Measurements from ENCODE around the gene C6orf163.
A peak's percentile ranks its signal among the peaks of the same experiment; 100 is the strongest.

Gene C6orf163

DNA sequence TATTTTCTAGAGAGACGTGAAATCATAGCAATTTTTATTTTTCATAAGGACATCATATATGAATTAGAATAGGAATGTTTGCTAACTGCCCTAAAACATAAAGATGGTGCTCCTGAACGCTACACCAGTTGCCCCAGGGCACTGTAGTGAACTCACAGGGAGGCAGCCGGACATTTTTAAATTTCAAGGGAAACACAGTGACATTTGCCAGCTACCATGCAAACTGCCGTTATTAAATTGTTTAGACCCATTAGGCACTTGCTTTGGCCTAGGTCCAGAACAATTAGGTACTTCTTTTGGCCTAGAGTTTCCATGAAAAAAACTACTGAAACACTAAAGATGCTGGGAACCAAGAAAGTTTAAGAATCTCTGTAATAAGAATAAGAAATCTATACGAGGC is 38.2 kb downstream of the C6orf163 start:
- TF ChIP-seq, protein P1, sequence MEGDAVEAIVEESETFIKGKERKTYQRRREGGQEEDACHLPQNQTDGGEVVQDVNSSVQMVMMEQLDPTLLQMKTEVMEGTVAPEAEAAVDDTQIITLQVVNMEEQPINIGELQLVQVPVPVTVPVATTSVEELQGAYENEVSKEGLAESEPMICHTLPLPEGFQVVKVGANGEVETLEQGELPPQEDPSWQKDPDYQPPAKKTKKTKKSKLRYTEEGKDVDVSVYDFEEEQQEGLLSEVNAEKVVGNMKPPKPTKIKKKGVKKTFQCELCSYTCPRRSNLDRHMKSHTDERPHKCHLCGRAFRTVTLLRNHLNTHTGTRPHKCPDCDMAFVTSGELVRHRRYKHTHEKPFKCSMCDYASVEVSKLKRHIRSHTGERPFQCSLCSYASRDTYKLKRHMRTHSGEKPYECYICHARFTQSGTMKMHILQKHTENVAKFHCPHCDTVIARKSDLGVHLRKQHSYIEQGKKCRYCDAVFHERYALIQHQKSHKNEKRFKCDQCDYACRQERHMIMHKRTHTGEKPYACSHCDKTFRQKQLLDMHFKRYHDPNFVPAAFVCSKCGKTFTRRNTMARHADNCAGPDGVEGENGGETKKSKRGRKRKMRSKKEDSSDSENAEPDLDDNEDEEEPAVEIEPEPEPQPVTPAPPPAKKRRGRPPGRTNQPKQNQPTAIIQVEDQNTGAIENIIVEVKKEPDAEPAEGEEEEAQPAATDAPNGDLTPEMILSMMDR (IDR thresholded peaks at IDR 0.05), result no peak

DNA sequence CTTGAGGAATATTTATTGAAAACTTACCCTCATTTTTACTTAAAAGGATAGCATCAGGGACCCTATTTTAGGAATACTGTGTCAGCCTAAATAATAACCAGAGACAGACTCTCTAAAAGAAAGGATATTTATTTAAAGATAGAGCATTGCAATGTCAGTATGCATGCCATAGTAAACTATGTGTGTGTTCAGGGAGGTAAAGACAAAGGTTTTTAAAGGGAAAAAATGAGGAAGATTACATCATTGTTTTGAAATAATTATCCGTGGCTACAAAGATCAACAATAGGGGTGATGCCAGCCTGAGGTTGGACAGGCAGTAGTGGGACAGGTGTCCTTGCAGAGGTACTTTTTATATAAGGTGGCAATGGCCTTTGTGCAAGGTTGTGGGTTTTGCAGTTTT is 39.4 kb downstream of the C6orf163 start:
- TF ChIP-seq, protein P1 (IDR thresholded peaks at IDR 0.05), result no peak

DNA sequence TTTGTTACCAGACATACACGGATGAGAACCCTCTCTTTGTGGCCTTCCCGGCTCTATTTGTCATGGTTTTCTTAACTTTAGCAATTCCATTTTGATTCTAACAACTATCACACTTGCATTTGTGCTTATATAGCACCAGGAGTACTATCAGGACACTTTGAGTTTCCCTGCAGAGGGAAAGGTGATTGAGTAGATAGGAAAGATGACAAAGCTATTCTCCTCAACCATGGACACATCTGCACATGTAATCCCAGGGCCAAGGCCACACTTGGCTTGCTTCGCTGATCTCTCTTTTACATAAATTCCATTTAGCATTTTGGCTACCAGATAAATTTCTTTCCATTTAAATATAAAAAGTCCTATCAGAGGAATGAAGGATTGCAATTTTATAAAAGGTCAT is 39.8 kb downstream of the C6orf163 start:
- TF ChIP-seq, protein P1 (IDR thresholded peaks at IDR 0.05), result no peak

DNA sequence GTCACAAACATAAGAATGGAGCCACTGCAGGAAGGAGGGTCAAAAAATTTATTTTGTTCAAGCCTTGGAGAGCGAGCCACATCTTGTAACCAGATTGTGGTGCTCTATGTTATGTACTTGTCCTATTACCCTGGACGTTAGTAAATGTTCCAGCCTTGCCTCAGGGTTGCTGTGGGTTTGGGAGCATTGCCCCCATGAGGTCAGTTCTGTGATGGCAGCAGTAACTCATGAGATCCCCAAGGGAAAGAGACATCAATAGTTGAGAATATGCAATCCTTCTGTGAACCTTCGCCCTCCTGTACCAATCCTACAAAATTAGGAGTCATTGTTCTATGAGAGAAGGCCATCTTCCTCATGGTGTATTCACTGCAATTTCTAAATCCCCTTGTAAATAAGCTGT is 46.7 kb downstream of the C6orf163 start:
- TF ChIP-seq, protein P1 (IDR thresholded peaks at IDR 0.05), result peak; percentile 37; the same call in 1 of the 2 replicates

DNA sequence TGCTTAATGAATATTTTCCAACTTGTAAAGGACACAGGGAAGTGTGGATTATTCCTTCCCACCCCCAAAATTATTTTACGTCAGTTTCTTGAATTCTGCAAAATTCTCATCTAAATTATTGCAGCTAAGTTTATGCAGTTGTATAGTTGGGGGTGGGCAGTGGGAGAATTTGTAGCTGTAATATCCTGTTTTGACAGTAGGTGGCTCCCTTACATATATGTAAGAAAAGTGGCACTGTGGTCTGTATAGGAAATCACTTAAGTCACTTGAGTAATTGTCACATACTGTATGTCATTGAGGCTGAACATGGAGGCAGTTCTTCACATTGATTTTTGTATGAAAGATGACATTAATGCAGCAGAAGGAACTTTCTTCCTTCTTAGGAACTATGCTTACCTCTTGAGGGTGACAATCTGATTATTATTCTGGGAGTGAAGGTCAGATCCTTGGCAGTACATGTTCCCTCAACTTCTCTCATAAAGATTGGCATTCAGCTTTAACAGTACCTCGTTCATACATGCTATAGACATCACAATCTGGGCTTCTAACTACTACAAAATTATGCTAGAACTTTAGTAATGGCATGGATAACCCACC is 48.5 kb downstream of the C6orf163 start:
- TF ChIP-seq, protein P1 (IDR thresholded peaks at IDR 0.05), result peak; percentile 55

DNA sequence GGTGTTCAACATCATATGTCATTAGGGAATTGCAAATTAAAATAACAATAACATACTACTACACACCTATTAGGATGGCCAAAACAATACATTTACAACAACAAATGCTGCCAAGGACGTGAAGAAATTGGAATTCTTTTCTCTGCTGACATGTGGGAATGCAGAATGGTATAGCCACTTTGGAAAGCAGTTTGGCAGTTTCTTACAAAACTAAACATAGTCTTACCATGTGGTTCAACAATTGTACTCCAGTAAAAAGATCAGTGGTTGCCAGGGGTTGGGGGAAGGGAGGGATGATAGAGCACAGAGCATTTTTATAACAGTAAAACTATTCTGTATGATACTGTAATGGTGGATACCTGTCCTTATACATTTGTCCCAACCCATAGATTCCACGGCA is 50.8 kb downstream of the C6orf163 start:
- TF ChIP-seq, protein P1 (IDR thresholded peaks at IDR 0.05), result no peak

DNA sequence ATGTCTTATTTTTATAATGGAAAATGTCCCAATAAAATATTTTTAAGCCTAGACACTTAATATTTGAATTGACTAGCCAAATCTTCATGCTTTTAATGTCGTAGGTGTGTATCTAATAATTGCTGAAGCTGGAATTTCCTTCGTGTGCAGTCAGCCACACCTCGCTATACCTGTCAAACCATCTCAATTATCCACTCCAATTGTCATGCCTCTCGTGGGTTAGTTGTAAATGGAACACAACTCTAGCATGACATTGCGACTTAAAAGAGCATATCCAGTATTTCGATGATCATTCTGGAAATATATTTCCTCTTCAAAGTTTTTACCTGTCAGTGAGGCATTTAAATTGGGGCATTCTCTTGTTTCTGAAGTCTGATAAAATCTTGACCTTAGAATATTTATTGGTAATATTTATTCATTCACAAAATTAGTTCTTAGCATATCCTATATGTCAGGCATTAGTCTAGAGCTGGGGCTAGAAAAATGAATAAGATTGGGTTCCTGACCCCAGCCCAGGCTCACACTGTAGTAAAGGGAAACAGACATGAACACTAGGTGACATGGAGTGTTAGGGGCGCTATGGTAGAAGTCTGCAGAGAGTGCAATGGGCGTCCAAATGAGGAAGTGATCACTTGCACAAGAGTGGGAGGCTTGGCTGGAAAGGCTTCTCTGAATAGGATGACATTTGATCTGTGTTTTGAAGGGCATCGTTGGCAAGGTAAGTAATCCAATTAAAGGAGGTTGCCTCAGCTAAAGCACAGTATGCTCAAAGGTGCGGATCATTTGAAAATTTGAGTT is 52.2 kb downstream of the C6orf163 start:
- TF ChIP-seq, protein P1 (IDR thresholded peaks at IDR 0.05), result no peak

Measured in LNCAP (cell line).